ENCODE measurements around the gene LRRC37A2.
"Not testable (repeated sequence)": the region's sequence is repeated elsewhere in the genome, so short reads cannot be mapped to it uniquely, and the experiment has no call there.

Gene LRRC37A2

GRCh38 chr17:46512168-46512567 is at the start of gene LRRC37A2:
Gene LRRC37A2 (plus strand): TSS chr17:46512468. CDS start chr17:46512713, 245 bp downstream.
- in situ Hi-C loops (cut with MboI; ENCODE audit: low sequenced_read_pairs) = not testable (repeated sequence)

- in situ Hi-C loops (cut with MboI; ENCODE audit: low sequenced_read_pairs) = not testable (repeated sequence)
These were observed 44.6 kb upstream of the LRRC37A2 start for GRCh38 chr17:46467618-46468017.

DNA sequence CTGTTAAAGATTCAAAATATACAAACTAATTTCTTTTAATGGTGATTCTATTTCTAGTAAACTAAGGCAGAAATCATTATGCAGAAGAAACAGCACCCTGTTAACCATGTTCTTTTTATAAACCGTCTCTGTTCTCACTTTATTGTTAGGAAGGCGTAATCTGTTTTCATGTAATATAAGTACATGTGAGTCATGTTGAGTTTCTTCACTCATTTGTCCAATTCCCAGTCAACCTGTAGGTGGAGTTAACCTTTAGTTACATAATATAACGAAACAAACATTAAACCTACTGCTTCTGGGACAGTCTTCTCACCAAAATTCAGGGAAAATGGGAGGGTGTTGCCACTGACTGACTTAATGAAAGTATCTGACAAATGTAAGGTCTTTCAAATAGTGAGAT is 37.8 kb upstream of the LRRC37A2 start:
- in situ Hi-C loops (cut with MboI; ENCODE audit: low sequenced_read_pairs) = not testable (repeated sequence)

GRCh38 chr17:46475583-46475982 is 36.7 kb upstream of the LRRC37A2 start:
- in situ Hi-C loops (cut with MboI; ENCODE audit: low sequenced_read_pairs) = not testable (repeated sequence)

DNA sequence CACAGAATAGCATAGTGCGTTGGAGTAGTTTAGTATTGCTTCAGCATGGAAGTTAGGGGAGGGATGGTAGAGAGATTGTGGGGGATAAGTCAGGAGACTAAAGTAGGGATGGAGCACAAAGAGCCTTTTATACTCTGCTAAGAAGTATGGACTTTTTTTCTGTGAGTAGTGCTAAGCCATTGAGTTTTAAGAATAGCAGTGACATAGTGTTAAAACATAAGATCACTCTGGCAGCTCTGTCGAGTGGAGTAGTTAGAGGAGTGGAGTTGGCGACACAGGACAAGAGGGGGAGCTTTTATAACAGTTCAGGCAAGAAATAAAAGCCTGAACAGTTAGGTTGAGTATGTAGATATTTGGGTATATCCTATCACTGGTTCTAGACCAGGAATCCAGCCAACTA is 33.4 kb upstream of the LRRC37A2 start:
- in situ Hi-C loops (cut with MboI; ENCODE audit: low sequenced_read_pairs) = not testable (repeated sequence)

GRCh38 chr17:46481310-46481709 is 31.0 kb upstream of the LRRC37A2 start:
- in situ Hi-C loops (cut with MboI; ENCODE audit: low sequenced_read_pairs) = not testable (repeated sequence)

DNA sequence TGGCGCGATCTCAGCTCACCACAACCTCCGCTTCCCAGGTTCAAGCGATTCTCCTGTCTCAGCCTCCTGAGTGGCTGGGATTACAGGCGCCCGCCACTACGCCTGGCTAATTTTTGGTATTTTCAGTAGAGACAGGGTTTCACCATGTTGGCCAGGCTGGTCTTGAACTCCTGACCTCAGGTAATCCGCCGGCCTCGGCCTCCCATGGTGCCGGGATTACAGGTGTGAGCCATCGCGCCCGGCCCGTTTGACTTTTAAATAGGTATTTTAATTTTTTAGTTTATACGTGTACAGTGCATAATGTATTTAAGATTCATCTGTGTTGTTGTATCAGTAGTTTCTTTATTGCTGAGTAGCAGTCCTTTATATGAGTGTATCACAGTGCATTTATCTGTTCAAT is 20.2 kb upstream of the LRRC37A2 start:
- in situ Hi-C loops (cut with MboI; ENCODE audit: low sequenced_read_pairs) = not testable (repeated sequence)

- in situ Hi-C loops (cut with MboI; ENCODE audit: low sequenced_read_pairs) = not testable (repeated sequence)
These were observed 12.7 kb upstream of the LRRC37A2 start for GRCh38 chr17:46499437-46500139.

GRCh38 chr17:46505896-46506295 is 6.4 kb upstream of the LRRC37A2 start:
- in situ Hi-C loops (cut with MboI; ENCODE audit: low sequenced_read_pairs) = not testable (repeated sequence)

GRCh38 chr17:46534716-46535115 is 22.4 kb downstream of the LRRC37A2 start:
- in situ Hi-C loops (cut with MboI; ENCODE audit: low sequenced_read_pairs) = not testable (repeated sequence)

GRCh38 chr17:46548607-46549006 is 36.3 kb downstream of the LRRC37A2 start:
- in situ Hi-C loops (cut with MboI; ENCODE audit: low sequenced_read_pairs) = not testable (repeated sequence)

DNA sequence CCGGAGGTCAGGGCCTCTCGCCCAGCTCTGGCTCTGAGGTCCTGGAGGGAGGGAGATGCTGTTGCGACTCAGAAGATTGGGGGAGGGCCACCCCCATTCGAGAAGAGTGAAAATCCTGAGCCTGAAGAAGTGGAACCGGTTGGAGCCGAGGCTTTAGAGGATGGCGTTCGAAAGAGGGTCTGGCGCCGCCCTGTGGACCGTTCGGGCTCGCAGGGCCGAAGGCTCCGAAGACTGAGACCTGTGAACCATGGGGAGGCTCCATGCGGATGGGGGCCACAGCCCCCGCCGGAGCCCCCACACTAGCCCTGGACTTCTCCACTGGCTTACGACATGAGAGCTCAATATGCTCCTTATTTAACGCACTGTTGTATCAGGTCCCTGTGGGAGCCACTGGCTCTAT is 46.9 kb downstream of the LRRC37A2 start:
- in situ Hi-C loops (cut with MboI; ENCODE audit: low sequenced_read_pairs) = not testable (repeated sequence)

DNA sequence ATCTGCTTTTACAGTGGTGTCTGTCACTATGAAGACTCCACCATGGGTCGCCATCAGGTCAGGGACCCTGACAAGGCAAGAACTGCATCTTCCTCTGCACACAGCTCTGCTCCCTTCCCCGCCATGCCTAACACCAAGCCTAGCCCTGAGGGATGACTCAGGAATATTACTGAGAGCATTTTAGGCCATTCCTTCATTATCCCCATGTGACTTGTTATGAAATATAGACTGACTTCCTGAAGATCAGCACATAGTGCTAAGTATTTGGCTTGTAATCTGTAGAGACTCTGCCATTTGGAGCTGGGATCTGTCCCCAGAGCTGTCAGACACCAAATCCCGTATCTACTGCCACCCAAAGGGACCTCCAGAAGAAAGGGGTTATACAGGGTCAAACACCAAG is 47.8 kb downstream of the LRRC37A2 start:
- in situ Hi-C loops (cut with MboI; ENCODE audit: low sequenced_read_pairs) = not testable (repeated sequence)

- in situ Hi-C loops (cut with MboI; ENCODE audit: low sequenced_read_pairs) = not testable (repeated sequence)
These were observed 54.0 kb downstream of the LRRC37A2 start for GRCh38 chr17:46566284-46566683.

GRCh38 chr17:46566980-46567379 is 54.7 kb downstream of the LRRC37A2 start:
- in situ Hi-C loops (cut with MboI; ENCODE audit: low sequenced_read_pairs) = not testable (repeated sequence)

DNA sequence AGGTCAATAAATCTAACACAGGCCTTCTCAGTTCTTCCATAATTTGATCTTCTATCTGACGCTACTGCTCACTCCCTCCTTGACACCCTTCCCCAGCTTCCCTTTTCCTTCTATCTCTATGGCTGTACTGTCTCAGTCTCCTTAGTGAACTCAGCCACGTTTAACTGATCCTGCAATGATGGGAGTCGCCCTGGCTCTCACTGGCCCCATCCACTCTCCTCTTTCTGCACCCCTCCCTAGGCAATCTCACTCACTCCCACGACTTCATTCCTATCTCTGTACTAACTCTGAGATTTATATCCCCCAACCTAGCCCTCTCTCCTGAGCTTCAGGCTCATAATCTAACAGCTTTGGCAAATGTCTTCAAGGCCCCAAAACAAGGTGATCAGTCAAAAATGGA is 59.5 kb downstream of the LRRC37A2 start:
- in situ Hi-C loops (cut with MboI; ENCODE audit: low sequenced_read_pairs) = not testable (repeated sequence)

DNA sequence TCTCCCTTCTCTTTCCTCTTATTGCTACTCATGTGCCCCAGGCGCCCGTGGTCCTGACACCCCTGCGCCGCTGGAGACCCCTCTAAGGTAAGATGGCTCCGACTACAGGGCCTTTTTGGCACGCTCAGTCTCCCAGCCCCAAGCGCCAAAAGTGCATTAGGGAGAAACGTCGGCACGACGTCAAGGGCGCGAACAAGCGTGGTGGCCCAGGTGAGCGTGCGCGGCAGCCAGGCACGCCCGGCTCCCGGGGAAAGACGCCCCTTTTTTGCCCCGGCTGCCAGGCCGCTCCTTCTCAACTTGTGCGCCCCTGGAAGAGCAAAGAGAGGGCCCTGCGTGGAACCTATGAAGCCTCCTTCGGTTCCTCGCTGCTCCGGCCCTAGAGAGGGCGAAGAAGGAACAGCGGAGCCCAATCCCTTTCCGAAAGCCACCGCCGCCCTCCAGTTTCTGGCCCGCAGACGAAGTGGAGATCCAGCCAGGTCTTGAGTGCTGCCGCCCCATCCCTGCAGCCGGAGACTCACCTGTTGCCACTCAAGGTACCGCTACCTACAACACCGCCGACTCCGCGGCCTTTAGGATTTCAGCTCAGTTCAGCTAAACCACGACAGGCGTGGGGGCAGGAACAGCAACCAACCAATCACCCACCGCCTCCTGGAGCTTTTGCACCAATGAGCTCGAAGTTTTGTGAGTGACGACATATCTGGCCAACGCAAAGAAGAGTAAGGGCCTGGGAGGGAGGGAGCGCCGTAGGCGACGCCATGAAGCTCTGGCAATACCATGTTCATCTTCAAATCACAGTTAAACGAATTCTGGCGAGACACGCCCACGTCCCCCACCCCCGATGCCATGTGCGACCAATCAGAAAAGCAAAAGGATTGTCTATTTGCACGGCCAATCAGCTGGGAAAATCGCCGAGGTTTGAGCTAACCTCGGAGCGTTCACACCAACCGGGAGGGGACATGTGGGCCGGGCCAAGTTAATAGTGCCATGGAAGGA is 67.1 kb downstream of the LRRC37A2 start, which contains the start of gene ARL17A:
TSS of gene ARL17A (minus strand) at position 609 of the 993 bp plus-strand sequence. CDS start 3,369 bp downstream, outside the sequence.
- in situ Hi-C loops (cut with MboI; ENCODE audit: low sequenced_read_pairs) = not testable (repeated sequence)

- in situ Hi-C loops (cut with MboI; ENCODE audit: low sequenced_read_pairs) = not testable (repeated sequence)
These were observed 67.8 kb downstream of the LRRC37A2 start for GRCh38 chr17:46580082-46580481.

DNA sequence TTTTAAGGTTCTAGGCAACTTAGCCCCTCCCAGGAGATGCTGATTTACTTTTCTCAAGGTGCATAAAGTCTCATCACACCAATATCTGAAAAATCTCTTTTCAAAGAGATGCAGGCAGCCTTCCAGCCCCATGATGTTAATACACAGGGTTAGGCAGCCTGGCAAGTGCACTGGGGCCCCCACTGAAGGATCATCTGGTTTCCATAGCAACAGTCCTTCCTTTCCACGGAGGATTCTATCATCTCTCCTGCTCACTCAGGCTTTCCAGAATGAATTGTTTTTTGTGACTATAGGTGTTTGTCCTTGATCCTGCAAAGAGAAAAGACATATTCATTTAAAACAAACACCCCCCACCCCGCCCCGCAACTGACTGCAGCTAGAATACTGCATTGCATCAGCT is 73.2 kb downstream of the LRRC37A2 start:
- in situ Hi-C loops (cut with MboI; ENCODE audit: low sequenced_read_pairs) = not testable (repeated sequence)

DNA sequence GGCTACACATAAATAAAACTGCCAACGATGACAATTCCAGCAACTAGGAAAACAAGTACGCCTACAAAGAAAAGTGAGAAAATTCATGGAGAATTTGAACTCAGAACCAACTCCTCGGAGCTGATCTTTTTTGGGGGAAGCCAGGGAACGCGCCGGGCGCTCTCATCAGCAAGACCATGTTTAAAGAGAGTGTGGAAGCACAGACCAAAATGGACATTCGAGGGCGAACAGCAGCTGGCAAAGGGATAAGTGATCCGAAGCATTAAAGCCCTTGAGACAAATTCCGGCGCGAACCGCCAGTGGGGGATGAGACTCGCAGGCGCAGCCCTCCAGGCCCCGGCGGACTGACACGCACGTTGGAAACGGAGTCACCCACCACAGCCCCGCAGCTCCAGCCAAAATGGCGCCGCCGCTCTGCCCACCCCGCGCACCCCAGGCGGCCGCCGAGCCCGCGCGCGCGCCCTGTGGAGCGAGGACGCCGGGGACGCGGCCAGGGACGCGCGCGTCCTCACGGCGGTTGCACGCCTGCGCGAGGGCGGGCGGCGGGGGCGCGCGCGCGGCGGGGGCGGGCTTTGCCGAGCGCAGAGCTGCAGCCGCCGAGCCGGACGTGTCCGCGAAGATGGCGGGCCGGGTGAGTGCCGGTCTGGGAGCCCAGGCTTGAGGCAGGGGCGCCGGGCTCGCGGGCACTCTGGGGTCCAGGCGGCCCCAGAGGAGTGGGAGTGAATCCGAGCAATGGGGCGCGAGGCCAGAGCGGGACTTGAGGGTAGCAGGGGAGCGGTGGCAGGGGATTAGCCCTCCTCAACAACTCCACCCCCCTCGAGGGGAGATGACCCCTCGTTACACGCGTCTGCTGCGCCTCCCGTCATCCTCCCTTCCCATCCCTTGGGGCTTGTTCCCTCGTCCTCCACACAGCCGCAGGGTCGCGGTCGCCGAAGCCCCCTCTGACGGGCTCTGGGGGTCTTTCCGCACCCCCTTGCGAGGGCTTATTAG is 78.2 kb downstream of the LRRC37A2 start, which contains the start of gene NSF:
TSS of gene NSF (plus strand) at position 513 of the 990 bp plus-strand sequence. CDS start at position 620, 107 bp downstream.
- in situ Hi-C loops (cut with MboI; ENCODE audit: low sequenced_read_pairs) = not testable (repeated sequence)

Measured in HL-60/S4 (cell line).